Retinal pigment epithelial cell (primary cell): Measurements from ENCODE around the gene CUL2.
"Not testable (repeated sequence)": the region's sequence is repeated elsewhere in the genome, so short reads cannot be mapped to it uniquely, and the experiment has no call there.

Source experiments
- DNase-seq: peaks from one replicate; pipeline ENCODE4 v3.0.0-alpha.2; 2010; ENCODE audit warnings: low read depth
- H3K4me3 ChIP-seq: 2 replicates; pipeline ENCODE4 v1.5.1; 2011; ENCODE audit warnings: mild to moderate bottlenecking, low read length, control low read depth, moderate library complexity
- TF ChIP-seq, protein P1 (sequence below): conservative IDR thresholded peaks from 2 replicates; pipeline ENCODE4 v1.5.1; 2011; ENCODE audit warnings: low read depth, low read length, control low read depth, inconsistent platforms

Gene CUL2

DNA sequence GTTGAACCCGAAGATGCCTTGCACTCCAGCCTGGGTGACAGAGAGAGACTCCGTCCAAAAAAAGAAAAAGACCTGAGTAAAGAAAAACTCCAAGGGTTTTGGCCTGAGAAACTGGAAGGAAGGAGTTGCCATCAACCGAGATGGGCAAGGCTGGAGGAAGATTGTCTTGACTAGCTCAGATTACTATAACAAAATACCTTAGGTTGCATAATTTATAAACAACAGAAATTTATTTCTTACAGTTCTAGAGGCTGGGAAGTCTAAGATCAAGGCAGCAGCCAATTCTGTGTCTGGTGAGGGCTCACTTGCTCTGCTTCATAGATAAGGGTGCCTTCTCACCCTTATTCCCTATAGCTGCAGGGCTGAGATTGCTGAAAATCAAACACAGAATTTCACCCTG, 91.2 kb downstream of the CUL2 start:
- TF ChIP-seq, protein P1, sequence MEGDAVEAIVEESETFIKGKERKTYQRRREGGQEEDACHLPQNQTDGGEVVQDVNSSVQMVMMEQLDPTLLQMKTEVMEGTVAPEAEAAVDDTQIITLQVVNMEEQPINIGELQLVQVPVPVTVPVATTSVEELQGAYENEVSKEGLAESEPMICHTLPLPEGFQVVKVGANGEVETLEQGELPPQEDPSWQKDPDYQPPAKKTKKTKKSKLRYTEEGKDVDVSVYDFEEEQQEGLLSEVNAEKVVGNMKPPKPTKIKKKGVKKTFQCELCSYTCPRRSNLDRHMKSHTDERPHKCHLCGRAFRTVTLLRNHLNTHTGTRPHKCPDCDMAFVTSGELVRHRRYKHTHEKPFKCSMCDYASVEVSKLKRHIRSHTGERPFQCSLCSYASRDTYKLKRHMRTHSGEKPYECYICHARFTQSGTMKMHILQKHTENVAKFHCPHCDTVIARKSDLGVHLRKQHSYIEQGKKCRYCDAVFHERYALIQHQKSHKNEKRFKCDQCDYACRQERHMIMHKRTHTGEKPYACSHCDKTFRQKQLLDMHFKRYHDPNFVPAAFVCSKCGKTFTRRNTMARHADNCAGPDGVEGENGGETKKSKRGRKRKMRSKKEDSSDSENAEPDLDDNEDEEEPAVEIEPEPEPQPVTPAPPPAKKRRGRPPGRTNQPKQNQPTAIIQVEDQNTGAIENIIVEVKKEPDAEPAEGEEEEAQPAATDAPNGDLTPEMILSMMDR, result no peak
- H3K4me3 ChIP-seq, result no peak overlapping the region
- DNase-seq, result no peak

DNA sequence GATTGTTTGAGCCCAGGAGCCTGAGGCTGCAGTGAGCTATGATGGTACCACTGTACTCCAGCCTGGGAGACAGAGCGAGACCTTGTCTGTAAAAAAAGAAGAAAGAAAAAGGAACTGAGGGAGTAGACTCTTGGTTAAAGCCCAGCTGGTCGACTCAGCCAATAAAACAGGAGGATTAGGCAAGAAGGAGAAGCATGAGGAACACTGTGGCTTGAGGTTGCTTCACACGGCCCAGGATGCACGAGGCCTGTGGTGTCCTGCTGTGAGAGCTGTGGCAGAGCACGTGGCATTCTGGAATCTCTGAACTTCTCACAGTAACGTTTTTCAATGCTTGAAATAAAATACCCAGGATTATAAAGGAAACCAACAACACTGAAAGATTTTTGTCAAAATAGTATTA, 93.3 kb downstream of the CUL2 start:
- no peak overlapping the region for H3K4me3 ChIP-seq
- no peak for DNase-seq
- TF ChIP-seq, protein P1, result no peak

DNA sequence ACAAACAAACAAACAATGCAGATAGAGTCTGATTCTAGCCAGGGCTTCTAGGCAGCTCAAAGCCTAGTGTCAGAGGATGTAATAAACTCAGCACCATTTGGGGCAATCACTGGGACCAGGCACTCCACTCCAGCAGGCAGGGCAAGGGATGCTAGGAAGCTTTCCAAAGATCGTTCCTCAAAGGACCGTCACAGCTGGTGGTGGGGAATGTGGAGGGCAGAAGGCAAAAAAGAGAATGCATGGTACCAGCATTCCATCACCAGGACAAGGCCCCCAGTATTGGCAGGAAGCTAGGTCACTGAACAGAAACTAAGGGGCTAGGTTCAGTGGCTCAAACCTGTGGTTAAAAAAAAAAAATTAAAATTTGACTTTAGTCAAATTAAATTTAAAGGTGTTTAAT, 94.2 kb downstream of the CUL2 start:
- TF ChIP-seq, protein P1, result no peak
- DNase-seq, result no peak
- no peak overlapping the region for H3K4me3 ChIP-seq

- DNase-seq, result peak; percentile 46
- TF ChIP-seq, protein P1, result peak; percentile 77
- no peak overlapping the region for H3K4me3 ChIP-seq
Observed at GRCh38 chr10:34994565-34995142, 95.5 kb downstream of the CUL2 start.

DNA sequence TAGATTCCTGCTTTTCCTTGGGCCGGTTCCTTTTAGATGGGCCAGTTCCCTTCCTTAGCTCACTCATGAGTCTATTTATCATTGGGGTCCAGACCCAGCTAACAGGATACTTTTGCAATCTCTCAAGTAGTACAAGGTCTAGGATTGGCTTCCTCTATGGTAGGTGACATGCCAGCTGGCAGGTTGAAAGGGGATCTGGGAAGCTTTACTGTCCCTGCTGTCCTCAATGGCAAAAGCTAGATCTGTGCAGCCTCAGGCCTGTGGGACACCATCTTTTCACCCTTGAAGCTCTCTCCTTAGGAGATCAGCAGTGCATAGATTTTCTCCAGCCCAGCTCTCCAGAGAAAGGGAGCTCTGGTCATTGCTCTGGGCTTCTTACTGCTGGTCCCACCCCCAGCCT, 96.4 kb downstream of the CUL2 start:
- no peak for DNase-seq
- TF ChIP-seq, protein P1, result no peak
- H3K4me3 ChIP-seq, result no peak overlapping the region

DNA sequence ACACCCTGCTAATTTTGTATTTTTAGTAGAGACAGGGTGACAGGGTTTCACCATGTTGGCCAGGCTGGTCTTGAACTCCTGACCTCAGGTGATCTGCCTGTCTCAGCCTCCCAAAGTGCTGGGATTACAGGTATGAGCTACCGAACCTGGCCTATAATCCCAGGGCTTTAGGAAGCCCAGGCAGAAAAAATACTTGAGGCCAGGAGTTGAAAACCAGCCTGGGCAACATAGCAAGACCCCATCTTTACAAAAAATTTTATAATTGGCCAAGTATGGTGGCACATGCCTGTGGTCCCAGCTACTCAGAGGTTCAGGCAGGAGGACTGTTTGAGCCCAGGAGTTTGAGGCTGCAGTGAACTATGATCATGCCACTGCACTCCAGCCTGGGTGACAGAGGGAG, 99.0 kb downstream of the CUL2 start:
- H3K4me3 ChIP-seq, DNase-seq: not testable (repeated sequence)

GRCh38 chr10:34988397-34989067, 101.6 kb downstream of the CUL2 start:
- DNase-seq, result no peak
- TF ChIP-seq, protein P1, result no peak
- H3K4me3 ChIP-seq, result no peak overlapping the region
